NAMALWA (cell line): ENCODE measurements around the gene EFNA1.
"Not testable (repeated sequence)": the region's sequence is repeated elsewhere in the genome, so short reads cannot be mapped to it uniquely, and the experiment has no call there.

Experiments
- DNase-seq: peaks from one replicate; pipeline ENCODE4 v3.0.0-alpha.2; 2015; ENCODE audit warnings: low spot score

The EFNA1 gene

GRCh38 chr1:155092641-155093040 is 35.0 kb upstream of the EFNA1 start:
- no peak for DNase-seq

- DNase-seq, result peak; percentile 74
Measured at GRCh38 chr1:155093911-155094621, 33.6 kb upstream of the EFNA1 start.

- DNase-seq, result no peak
Measured at GRCh38 chr1:155094622-155094948, 33.1 kb upstream of the EFNA1 start.

- no peak for DNase-seq
Measured at GRCh38 chr1:155099331-155099730, 28.3 kb upstream of the EFNA1 start.

- no peak for DNase-seq
Measured at GRCh38 chr1:155103325-155103724, 24.4 kb upstream of the EFNA1 start.

- no peak for DNase-seq
Measured at GRCh38 chr1:155104605-155105534, 22.8 kb upstream of the EFNA1 start.

- DNase-seq, result no peak
Measured at GRCh38 chr1:155105604-155106011, 22.1 kb upstream of the EFNA1 start.

GRCh38 chr1:155106862-155107261 is 20.8 kb upstream of the EFNA1 start:
- DNase-seq, result no peak

GRCh38 chr1:155107309-155108264 is 20.1 kb upstream of the EFNA1 start:
- no peak for DNase-seq

GRCh38 chr1:155108296-155108695 is 19.4 kb upstream of the EFNA1 start:
- no peak for DNase-seq

GRCh38 chr1:155110381-155110780 is 17.3 kb upstream of the EFNA1 start:
- DNase-seq, result no peak

- no peak for DNase-seq
Measured at GRCh38 chr1:155110826-155111225, 16.9 kb upstream of the EFNA1 start.

- DNase-seq, result no peak
Measured at GRCh38 chr1:155113450-155113980, 14.2 kb upstream of the EFNA1 start.

- DNase-seq, result no peak
Measured at GRCh38 chr1:155116113-155116764, 11.4 kb upstream of the EFNA1 start.

GRCh38 chr1:155117610-155118009 is 10.1 kb upstream of the EFNA1 start:
- DNase-seq, result no peak

GRCh38 chr1:155118090-155118489 is 9.6 kb upstream of the EFNA1 start:
- DNase-seq, result not testable (repeated sequence)

- DNase-seq, result no peak
Measured at GRCh38 chr1:155120253-155120652, 7.4 kb upstream of the EFNA1 start.

- DNase-seq, result no peak
Measured at GRCh38 chr1:155121249-155121648, 6.4 kb upstream of the EFNA1 start.

- no peak for DNase-seq
Measured at GRCh38 chr1:155122308-155122707, 5.4 kb upstream of the EFNA1 start.

- DNase-seq, result no peak
Measured at GRCh38 chr1:155123801-155124200, 3.9 kb upstream of the EFNA1 start.
